Measurements from ENCODE around the gene HAVCR2. TPM values are rescaled to one million over a fixed set of nuclear protein-coding genes. Genes with fewer than 3 reads are reported as not detected.

Gene HAVCR2
- total and polyA plus RNA-seq, 10 of the 15 experiments (the other 5 are each of a cell fraction or from before 2014, with no cell fraction given): 5.2 to 7.5 (median 6.9) TPM

GRCh38 chr5:157108976-157109375 lies at the start of gene HAVCR2 (continued):
- TF ChIP-seq NFIC (IDR thresholded peaks at IDR 0.05; ENCODE audit: low read depth, low read length) (no peak), ZSCAN29 (IDR thresholded peaks at IDR 0.05) (no peak), POLR2AphosphoS5 (IDR thresholded peaks at IDR 0.05; ENCODE audit: low read length) (0 out of 2 replicates have a peak, but pooled peaks have one; percentile 16), ZBTB33 (IDR thresholded peaks at IDR 0.05) (no peak), NR2C2 (IDR thresholded peaks at IDR 0.05; ENCODE audit: borderline replicate concordance, control insufficient read depth, insufficient read length, low read depth) (no peak), E2F8 (IDR thresholded peaks at IDR 0.05; ENCODE audit: low read depth, partially characterized antibody) (no peak), TCF3 (IDR thresholded peaks at IDR 0.05; ENCODE audit: borderline replicate concordance, insufficient read depth, low read depth, low read length) (no peak), MYB (IDR thresholded peaks at IDR 0.05; ENCODE audit: borderline replicate concordance, low read depth, low read length) (no peak), ATF2 (IDR thresholded peaks at IDR 0.05; ENCODE audit: low read length) (0 out of 2 replicates have a peak, but pooled peaks have one; percentile 5), CBFB (IDR thresholded peaks at IDR 0.05; ENCODE audit: low read depth) (no peak), STAT3 (IDR thresholded peaks at IDR 0.05; ENCODE audit: low read depth, low read length) (no peak), RELB (IDR thresholded peaks at IDR 0.05; ENCODE audit: low read depth) (peak; percentile 28; the same call in 1 of the 2 replicates), LARP7 (IDR thresholded peaks at IDR 0.05) (no peak), CHD1 (IDR thresholded peaks at IDR 0.05; ENCODE audit: low read depth, low read length) (no peak), RFX5 (IDR thresholded peaks at IDR 0.05; ENCODE audit: low read depth, low read length) (no peak), ZNF384 (IDR thresholded peaks at IDR 0.05; ENCODE audit: borderline replicate concordance, low read depth, low read length) (no peak), POLR2AphosphoS2 (IDR thresholded peaks at IDR 0.05; ENCODE audit: low read depth, low read length) (no peak), BCL11A (IDR thresholded peaks at IDR 0.05; ENCODE audit: low read depth, low read length) (no peak), ZBTB4 (CRISPR knock-in tag; IDR thresholded peaks at IDR 0.05) (no peak), SMAD5 (IDR thresholded peaks at IDR 0.05; ENCODE audit: low read depth) (no peak), RUNX3 (IDR thresholded peaks at IDR 0.05; ENCODE audit: low read length) (peak; percentile 40)

Data from GM12878 (cell line).